ENCODE results near the gene STS. TPM values are rescaled to one million over a fixed set of nuclear protein-coding genes. Genes with fewer than 3 reads are reported as not detected.
"Not testable (repeated sequence)": the region's sequence is repeated elsewhere in the genome, so short reads cannot be mapped to it uniquely, and the experiment has no call there.

Gene STS
- total RNA-seq, 1 experiment from 2014 or later, result 3.5 TPM

- DNase-seq (ENCODE audit: low read depth), result peak; percentile 57
These were observed 8.1 kb upstream of the STS start for GRCh38 chrX:7139202-7140081.

GRCh38 chrX:7143076-7143475 is 4.4 kb upstream of the STS start:
- DNase-seq (ENCODE audit: low read depth), result no peak

- DNase-seq (ENCODE audit: low read depth), result no peak
These were observed 3.5 kb upstream of the STS start for GRCh38 chrX:7143941-7144525.

DNA sequence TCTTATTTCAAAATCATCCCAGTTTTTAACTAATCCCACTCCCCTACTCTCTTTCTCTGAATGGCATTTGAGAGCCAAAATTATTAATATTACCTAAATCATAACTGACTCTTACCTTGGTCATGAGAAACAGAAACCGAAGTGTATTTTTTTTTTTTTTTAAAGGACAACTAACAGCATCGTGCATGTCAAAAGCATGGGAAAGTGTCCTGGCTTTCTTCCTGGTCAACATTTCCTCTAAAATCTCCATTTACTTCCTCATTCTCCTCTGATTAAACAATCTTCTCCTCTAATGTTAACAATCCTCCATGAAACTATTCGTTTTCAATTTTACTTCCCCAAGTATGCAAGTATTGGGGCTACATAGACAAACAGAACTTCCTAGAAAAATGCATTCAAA is 2.1 kb upstream of the STS start:
- DNase-seq (ENCODE audit: low read depth), result no peak

- no peak for DNase-seq (ENCODE audit: low read depth)
These were observed 1.4 kb upstream of the STS start for GRCh38 chrX:7146020-7146702.

GRCh38 chrX:7146703-7147412 is 654 bp upstream of the STS start:
- no peak for DNase-seq (ENCODE audit: low read depth)

GRCh38 chrX:7147978-7148854 is 704 bp downstream of the STS start, which contains the start of gene PUDP:
Gene PUDP (minus strand): TSS chrX:7148153. CDS start chrX:7148113, 40 bp downstream.
- peak; percentile 75 for DNase-seq (ENCODE audit: low read depth)

DNA sequence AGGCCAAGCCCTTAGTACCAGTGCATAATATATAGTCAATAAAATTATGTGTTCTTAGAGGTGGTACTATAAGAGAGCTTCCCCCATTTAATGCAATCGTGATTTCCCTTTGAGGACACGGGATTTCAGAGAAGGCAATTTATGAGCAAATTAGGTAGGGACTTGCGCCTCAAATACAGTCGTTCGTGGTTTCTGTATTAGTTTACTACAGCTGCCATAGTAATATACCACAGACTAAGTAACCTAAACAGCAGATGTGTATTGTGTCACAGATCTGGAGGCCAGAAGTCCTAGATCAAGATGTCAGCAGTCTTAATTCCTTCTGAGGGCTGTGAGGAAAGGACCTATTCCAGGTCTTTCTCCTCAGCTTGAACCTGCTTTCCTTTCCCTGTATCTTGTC is 1.9 kb downstream of the STS start:
- DNase-seq (ENCODE audit: low read depth), result no peak

GRCh38 chrX:7153231-7153630 is 5.7 kb downstream of the STS start:
- DNase-seq (ENCODE audit: low read depth), result no peak

GRCh38 chrX:7154041-7154597 is 6.6 kb downstream of the STS start:
- no peak for DNase-seq (ENCODE audit: low read depth)

DNA sequence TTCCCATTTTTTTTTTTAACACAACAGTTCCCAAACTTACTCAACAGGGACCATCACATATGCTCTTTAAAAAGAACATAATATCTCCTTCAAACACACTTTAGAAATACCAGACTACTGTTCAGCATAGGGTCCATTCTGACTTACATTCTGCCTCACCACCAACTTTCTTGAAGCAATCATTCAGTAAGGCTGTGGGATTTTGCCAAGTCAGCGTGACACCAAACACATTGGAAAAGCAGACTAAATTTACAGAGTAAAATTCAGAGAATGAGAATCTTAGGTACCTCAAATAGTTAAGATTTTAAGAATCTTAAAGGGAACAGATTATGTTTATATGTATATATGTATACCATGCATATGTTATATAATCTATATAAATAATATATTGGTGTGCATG is 7.7 kb downstream of the STS start:
- no peak for DNase-seq (ENCODE audit: low read depth)

- DNase-seq (ENCODE audit: low read depth), result no peak
These were observed 9.4 kb downstream of the STS start for GRCh38 chrX:7156879-7157278.

- DNase-seq (ENCODE audit: low read depth), result no peak
These were observed 11.0 kb downstream of the STS start for GRCh38 chrX:7158468-7158990.

DNA sequence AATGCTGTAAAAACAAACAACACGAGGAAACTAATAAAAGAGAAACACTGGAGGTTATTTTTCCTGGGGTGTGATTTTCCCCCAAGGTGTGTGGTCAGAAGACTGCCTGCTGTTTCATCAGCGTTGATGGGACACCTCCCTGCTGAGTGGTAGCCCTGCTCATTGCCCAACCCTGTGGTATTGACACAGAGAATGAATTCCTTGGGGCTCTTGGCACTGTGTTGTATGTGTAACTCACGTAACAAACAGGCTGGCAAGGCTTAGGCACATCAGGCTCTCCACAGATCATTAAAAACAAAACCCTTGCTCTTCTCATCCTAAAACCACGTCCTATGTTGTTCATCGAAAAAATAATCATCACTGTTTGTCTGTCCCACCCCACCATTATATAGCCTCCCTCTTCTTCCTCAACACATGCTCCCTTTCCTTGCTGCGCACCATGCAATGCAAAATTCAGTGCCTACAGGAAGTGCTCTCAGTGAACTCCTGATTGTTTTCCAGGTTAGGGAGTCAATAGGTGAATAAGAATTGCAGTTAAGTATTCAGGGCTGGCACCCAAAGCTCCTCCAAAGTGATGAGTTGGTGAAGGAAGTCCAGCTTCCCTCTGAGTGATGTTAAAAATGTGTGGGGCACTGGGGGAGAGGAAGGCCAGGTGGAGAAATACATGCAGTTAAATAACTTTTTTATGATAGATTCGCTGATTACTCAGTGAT is 11.8 kb downstream of the STS start:
- DNase-seq (ENCODE audit: low read depth), result peak; percentile 27

DNA sequence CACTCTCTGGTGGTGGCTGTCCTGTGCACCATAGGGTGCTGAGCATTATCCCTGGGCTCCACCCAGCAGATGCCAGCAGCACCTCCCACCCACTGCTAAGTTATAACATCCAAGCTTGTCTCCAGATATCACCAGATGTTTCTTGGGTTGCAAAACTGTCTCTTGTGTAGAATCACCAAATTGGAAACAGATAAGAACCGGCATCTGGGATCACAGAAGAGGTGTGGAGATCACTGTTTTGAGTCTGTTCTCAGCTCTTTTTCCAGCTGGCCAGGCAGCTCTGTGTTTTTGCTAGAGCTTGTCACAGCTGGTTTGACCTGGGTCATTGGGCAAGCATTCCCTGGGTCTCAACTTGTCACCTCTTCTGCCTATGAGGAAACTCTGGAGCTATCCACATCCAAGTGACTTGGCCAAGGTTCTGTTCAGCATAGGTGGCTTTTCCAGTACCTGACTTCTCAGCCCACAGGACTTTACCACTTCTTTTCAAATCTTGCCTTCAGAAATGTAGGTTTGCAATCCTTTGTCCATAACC is 15.7 kb downstream of the STS start:
- no peak for DNase-seq (ENCODE audit: low read depth)

- no peak for DNase-seq (ENCODE audit: low read depth)
These were observed 16.7 kb downstream of the STS start for GRCh38 chrX:7164174-7164573.

DNA sequence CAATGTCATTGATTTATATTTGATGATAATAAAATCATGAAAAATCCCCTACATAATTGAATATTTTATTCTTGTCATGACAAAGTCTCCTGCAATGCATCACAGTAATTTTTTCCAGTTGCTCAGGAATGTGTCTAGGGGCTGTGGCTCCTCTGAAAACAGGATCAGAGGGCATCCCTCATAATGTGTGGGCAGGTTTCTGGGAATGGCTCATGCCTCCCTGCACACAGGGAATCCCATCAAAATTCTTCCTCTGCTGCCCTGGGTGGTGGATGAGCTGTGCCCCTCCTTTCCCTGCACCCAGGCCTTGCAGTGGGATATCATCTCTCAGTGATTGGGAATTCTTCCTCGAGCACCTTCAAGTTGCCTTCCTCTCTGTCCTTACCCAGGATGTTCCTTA is 20.9 kb downstream of the STS start:
- DNase-seq (ENCODE audit: low read depth), result no peak

- no peak for DNase-seq (ENCODE audit: low read depth)
These were observed 22.1 kb downstream of the STS start for GRCh38 chrX:7169627-7170026.

- peak; percentile 1 for DNase-seq (ENCODE audit: low read depth)
These were observed 23.4 kb downstream of the STS start for GRCh38 chrX:7170898-7171297.

DNA sequence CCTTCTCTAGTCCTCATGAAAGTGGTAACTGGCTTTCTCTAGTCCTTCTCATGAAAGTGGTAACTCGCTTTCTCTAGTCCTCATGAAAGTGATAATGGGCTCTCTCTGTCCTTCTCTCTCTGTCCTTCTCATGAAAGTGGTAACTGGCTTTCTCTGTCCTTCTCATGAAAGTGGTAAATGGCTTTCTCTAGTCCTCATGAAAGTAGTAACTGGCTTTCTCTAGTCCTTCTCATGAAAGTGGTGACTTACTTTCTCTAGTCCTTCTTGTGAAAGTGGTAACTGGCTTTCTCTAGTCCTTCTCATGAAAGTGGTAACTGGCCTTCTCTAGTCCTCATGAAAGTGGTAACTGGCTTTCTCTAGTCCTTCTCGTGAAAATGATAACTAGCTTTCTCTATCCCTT is 31.3 kb downstream of the STS start:
- DNase-seq (ENCODE audit: low read depth), result not testable (repeated sequence)

Measured in RPMI7951 (cell line).